IMR-90 (cell line): ENCODE measurements around the gene MGRN1. TPM values are rescaled to one million over a fixed set of nuclear protein-coding genes. Genes with fewer than 3 reads are reported as not detected.

Experiments
- ATAC-seq: fragments of 200-7000 bp; cut with Tn5 transposase; 2 replicates; pipeline ENCODE4 v1.9.1; 2020; ENCODE audit warnings: low read depth, mild to moderate bottlenecking, moderate library complexity
- BruUV-seq: library from RNA; stranded (reverse); fragments of 400-500 nt; replicated peaks from 2 replicates; lab custom pipeline; 2021; lab: Mats Ljungman, UMichigan
- CTCF ChIA-PET: fragments of 300-600 bp; formaldehyde crosslinking; extraction: SDS; loops from one replicate; lab custom pipeline; 2021; ENCODE audit warnings: antibody characterized with exemption; lab: Yijun Ruan, JAX
- POLR2A ChIA-PET: fragments of 300-600 bp; sonication (Branson Sonifier 250); formaldehyde crosslinking; loops from one replicate; lab custom pipeline; 2022; ENCODE audit warnings: antibody characterized with exemption; ENCODE audit not compliant: unreplicated experiment; lab: Charles Lee
- DNase-seq: peaks from one replicate; pipeline ENCODE4 v3.0.0; 2013
- H2AFZ ChIP-seq: replicated peaks from 2 replicates; pipeline ENCODE3; 2013; ENCODE audit warnings: low read length, mild to moderate bottlenecking; ENCODE audit not compliant: poor library complexity
- H2AK5ac ChIP-seq: 2 replicates; pipeline ENCODE4 v1.6.1; 2013; ENCODE audit warnings: low read depth, low read length, inconsistent platforms
- H2AK9ac ChIP-seq: replicated peaks from 2 replicates; pipeline ENCODE3; 2013; ENCODE audit warnings: mild to moderate bottlenecking, low read depth, low read length, moderate library complexity; ENCODE audit not compliant: poor library complexity
- H2BK120ac ChIP-seq: 2 replicates; pipeline ENCODE4 v1.6.1; 2013; ENCODE audit warnings: low read depth, low read length, inconsistent platforms
- H2BK15ac ChIP-seq: 3 replicates; pipeline ENCODE4 v1.6.1; 2013; ENCODE audit warnings: low read depth, low read length, inconsistent platforms
- H2BK20ac ChIP-seq: 2 replicates; pipeline ENCODE4 v1.6.1; 2013; ENCODE audit warnings: low read depth, mild to moderate bottlenecking, inconsistent platforms, low read length, moderate library complexity
- H2BK5ac ChIP-seq: 2 replicates; pipeline ENCODE4 v1.6.1; 2013; ENCODE audit warnings: mild to moderate bottlenecking, low read depth, low read length, inconsistent platforms; ENCODE audit not compliant: poor library complexity, severe bottlenecking
- H3K14ac ChIP-seq: replicated peaks from 2 replicates; pipeline ENCODE4 v1.6.1; 2013; ENCODE audit warnings: low read depth, low read length, inconsistent platforms
- H3K18ac ChIP-seq: 2 replicates; pipeline ENCODE4 v1.6.1; 2013; ENCODE audit warnings: low read depth, low read length, control low read depth
- H3K23ac ChIP-seq: 2 replicates; pipeline ENCODE4 v1.6.1; 2013; ENCODE audit warnings: low read depth, low read length, inconsistent platforms
- H3K27ac ChIP-seq: 2 replicates; pipeline ENCODE4 v1.5.1; 2013; ENCODE audit warnings: mild to moderate bottlenecking, control low read depth, low read length; ENCODE audit not compliant: insufficient read depth
- H3K27me3 ChIP-seq: 2 replicates; pipeline ENCODE4 v1.6.1; 2013; ENCODE audit warnings: low read length; ENCODE audit not compliant: control insufficient read depth, insufficient read depth
- H3K36me3 ChIP-seq: 2 replicates; pipeline ENCODE4 v1.6.1; 2013; ENCODE audit warnings: low read length, mixed read lengths; ENCODE audit not compliant: control insufficient read depth, insufficient read depth
- H3K4ac ChIP-seq: 2 replicates; pipeline ENCODE4 v1.6.1; 2013; ENCODE audit warnings: low read depth, low read length, inconsistent platforms
- H3K4me1 ChIP-seq: 2 replicates; pipeline ENCODE4 v1.6.1; 2013; ENCODE audit warnings: low read length, mixed read lengths; ENCODE audit not compliant: control insufficient read depth, insufficient read depth
- H3K4me2 ChIP-seq: 2 replicates; pipeline ENCODE4 v1.6.1; 2013; ENCODE audit warnings: low read depth, mild to moderate bottlenecking, control low read depth, low read length, moderate library complexity
- H3K4me3 ChIP-seq: 2 replicates; pipeline ENCODE4 v1.5.1; 2013; ENCODE audit warnings: low read depth, mild to moderate bottlenecking, control low read depth, low read length, moderate library complexity; ENCODE audit not compliant: insufficient read depth
- H3K56ac ChIP-seq: 2 replicates; pipeline ENCODE4 v1.6.1; 2013; ENCODE audit warnings: low read length, inconsistent platforms; ENCODE audit not compliant: insufficient read depth; ENCODE audit errors: extremely low read depth
- H3K79me1 ChIP-seq, 2 experiments: 2 replicates each; pipeline ENCODE4 v1.6.1; 2013; ENCODE audit warnings: low read length in 2 of 2, inconsistent platforms in 1 of 2, low read depth in 1 of 2
- H3K9ac ChIP-seq: 2 replicates; pipeline ENCODE4 v1.6.1; 2013; ENCODE audit warnings: low read depth, low read length, control low read depth
- H3K9me1 ChIP-seq: 2 replicates; pipeline ENCODE4 v1.6.1; 2013; ENCODE audit warnings: low read length, inconsistent platforms; ENCODE audit not compliant: insufficient read depth
- H3K9me3 ChIP-seq: 2 replicates; pipeline ENCODE4 v1.6.1; 2013; ENCODE audit warnings: low read length; ENCODE audit not compliant: control insufficient read depth, insufficient read depth
- H4K20me1 ChIP-seq: 2 replicates; pipeline ENCODE4 v1.6.1; 2013; ENCODE audit warnings: low read length, inconsistent platforms; ENCODE audit not compliant: insufficient read depth
- H4K5ac ChIP-seq: 2 replicates; pipeline ENCODE4 v1.6.1; 2013; ENCODE audit warnings: mild to moderate bottlenecking, low read depth, low read length, control low read depth
- H4K8ac ChIP-seq, 2 experiments: 2 replicates each; pipeline ENCODE4 v1.6.1; 2013; ENCODE audit warnings: low read depth in 2 of 2, low read length in 2 of 2, control low read depth in 1 of 2, inconsistent platforms in 1 of 2
- H4K91ac ChIP-seq: 2 replicates; pipeline ENCODE4 v1.6.1; 2013; ENCODE audit warnings: low read depth, low read length, inconsistent platforms; ENCODE audit not compliant: insufficient read depth
- BHLHE40 ChIP-seq: fragments of 150-350 bp; IDR thresholded peaks from 2 replicates; pipeline ENCODE4 v1.6.1; 2016; ENCODE audit warnings: mild to moderate bottlenecking, low read depth, low read length
- CEBPB ChIP-seq: IDR thresholded peaks from 2 replicates; pipeline ENCODE4 v1.6.1; 2012; ENCODE audit warnings: low read depth, low read length, improper control_type of control experiment
- CHD1 ChIP-seq: IDR thresholded peaks from 2 replicates; pipeline ENCODE4 v1.6.1; 2012; ENCODE audit warnings: low read depth, low read length, improper control_type of control experiment
- CTCF ChIP-seq: conservative IDR thresholded peaks from 2 replicates; pipeline ENCODE4 v1.5.1; 2012; ENCODE audit warnings: mild to moderate bottlenecking, low read depth, low read length, improper control_type of control experiment
- ELK1 ChIP-seq: fragments of 150-350 bp; IDR thresholded peaks from 2 replicates; pipeline ENCODE4 v1.6.1; 2016; ENCODE audit warnings: low read depth, mild to moderate bottlenecking, low read length, moderate library complexity, borderline replicate concordance
- FOS ChIP-seq: fragments of 150-350 bp; IDR thresholded peaks from 2 replicates; pipeline ENCODE4 v1.6.1; 2016; ENCODE audit warnings: low read depth, low read length
- MAFK ChIP-seq: IDR thresholded peaks from 2 replicates; pipeline ENCODE4 v1.6.1; 2012; ENCODE audit warnings: low read depth, low read length, improper control_type of control experiment
- MAZ ChIP-seq: IDR thresholded peaks from 2 replicates; pipeline ENCODE4 v1.6.1; 2012; ENCODE audit warnings: low read depth, mild to moderate bottlenecking, low read length, improper control_type of control experiment, moderate library complexity, borderline replicate concordance
- NFE2L2 ChIP-seq: fragments of 150-350 bp; IDR thresholded peaks from 2 replicates; pipeline ENCODE4 v1.6.1; 2016; ENCODE audit warnings: low read depth, mild to moderate bottlenecking, low read length
- POLR2A ChIP-seq: IDR thresholded peaks from 2 replicates; pipeline ENCODE4 v1.6.1; 2012; ENCODE audit warnings: mild to moderate bottlenecking, low read depth, low read length
- RAD21 ChIP-seq: IDR thresholded peaks from 2 replicates; pipeline ENCODE4 v1.6.1; 2012; ENCODE audit warnings: low read length, improper control_type of control experiment
- RFX5 ChIP-seq: IDR thresholded peaks from 2 replicates; pipeline ENCODE4 v1.8.0; 2012; ENCODE audit warnings: low read depth, mild to moderate bottlenecking, low read length, moderate library complexity
- SMC3 ChIP-seq: fragments of 150-350 bp; IDR thresholded peaks from 2 replicates; pipeline ENCODE4 v1.6.1; 2016; ENCODE audit warnings: low read depth, mild to moderate bottlenecking, antibody characterized with exemption, low read length, moderate library complexity
- USF2 ChIP-seq: fragments of 150-350 bp; IDR thresholded peaks from 2 replicates; pipeline ENCODE4 v1.6.1; 2017; ENCODE audit warnings: mild to moderate bottlenecking, antibody characterized with exemption, low read length, low read depth
- WGBS, 2 experiments: methylation state at CpG; one replicate each; pipeline versions ENCODE4 v1.1.5 to v1.1.7; 2013; ENCODE audit warnings: missing lambda C conversion rate in 2 of 2; ENCODE audit not compliant: insufficient read length in 1 of 2; ENCODE audit errors: extremely low coverage in 2 of 2; 5-methylcytosine and 5-hydroxymethylcytosine counted together
- dilution Hi-C: fragments of 300-500 bp; cut with HindIII; formaldehyde crosslinking; loops from one replicate; pipeline ENCODE4 v1.14.3; 2018; ENCODE audit warnings: low sequenced_read_pairs; ENCODE audit not compliant: unreplicated experiment
- in situ Hi-C: fragments of 300-500 bp; cut with MboI; formaldehyde crosslinking; loops from 3 replicates; pipeline ENCODE4 v1.14.3; 2019; ENCODE audit warnings: low sequenced_read_pairs, inconsistent platforms, mixed read lengths
- intact Hi-C: fragments of 100-400 bp; cut with micrococcal nuclease; formaldehyde crosslinking; loops from 2 replicates; pipeline ENCODE4 v1.10.0; 2022
- polyA plus RNA-seq, 3 experiments: library from polyadenylated mRNA; depleted of rRNA; stranded (reverse); fragments of >200 nt; gene quantifications; 2 replicates each; pipeline ENCODE4 v1.2.3, GENCODE V29; 2012; ENCODE audit warnings: low replicate concordance in 1 of 3
- total RNA-seq: library from RNA; depleted of rRNA; stranded (reverse); fragments of >200 nt; gene quantifications from 2 replicates; pipeline ENCODE4 v1.2.3, GENCODE V29; 2012

The MGRN1 gene
- total and polyA plus RNA-seq, 2 of the 4 experiments (the other 2 are of a cell fraction), result 11.7 to 32.7 TPM

GRCh38 chr16:4649744-4650442, 25.3 kb downstream of the MGRN1 start:
- POLR2A ChIA-PET, result no interaction called here
- Histone ChIP-seq H2BK15ac (no peak overlapping the region), H4K91ac (no peak overlapping the region), H3K79me1 (peaks cover 15 to 49% of the 10 kb centered on the region in 2 experiments), H4K5ac (no peak overlapping the region), H3K4ac (no peak overlapping the region), H2AFZ (no peak overlapping the region), H3K9me3 (no peaks in the 10 kb centered on the region), H4K20me1 (peaks cover 53% of the 10 kb centered on the region), H3K27me3 (no peaks in the 10 kb centered on the region), H3K23ac (no peak overlapping the region), H3K9me1 (no peaks in the 10 kb centered on the region), H3K4me1 (no peaks in the 10 kb centered on the region), H3K18ac (no peak overlapping the region), H3K14ac (no peak overlapping the region), H3K4me2 (no peak overlapping the region), H3K36me3 (peaks cover 41% of the 10 kb centered on the region), H3K4me3 (no peak overlapping the region), H3K56ac (no peak overlapping the region), H2AK5ac (no peak overlapping the region), H2BK20ac (no peak overlapping the region), H4K8ac (no peak overlapping the region), H2BK120ac (no peak overlapping the region), H2AK9ac (no peak overlapping the region), H3K9ac (no peak overlapping the region), H2BK5ac (no peak overlapping the region), H3K27ac (no peak overlapping the region)
- no TSS peak for BruUV-seq
- no peak for DNase-seq
- intact Hi-C loops, result no loop called here
- WGBS, 2 experiments, result 96% methylated on average over 16 of the region's 25 CpGs; no CpG with 5 or more reads in 1 of the 2 experiments
- in situ Hi-C loops, result no loop called here
- dilution Hi-C loops, result no loop called here
- CTCF ChIA-PET, result interaction anchor here (0.6 kb wide), 1 partner anchor 12 kb away, joined by 3 read pairs; no protein-coding TSS in a partner anchor
- no peak for ATAC-seq
- TF ChIP-seq RAD21, result no peak
- TF ChIP-seq RFX5, result no peak
- no peak for TF ChIP-seq CHD1
- no peak for TF ChIP-seq POLR2A
- no peak for TF ChIP-seq SMC3
- TF ChIP-seq CTCF, result no peak
- no peak for TF ChIP-seq CEBPB
- no peak for TF ChIP-seq USF2
- TF ChIP-seq MAZ, result no peak
- no peak for TF ChIP-seq FOS
- no peak for TF ChIP-seq MAFK
- TF ChIP-seq ELK1, result no peak
- TF ChIP-seq BHLHE40, result no peak
- TF ChIP-seq NFE2L2, result no peak
